GM21447 (cell line): Measurements from ENCODE around the gene TPPP.
A peak's percentile ranks its signal among the peaks of the same experiment; 100 is the strongest.

Source experiments
- ATAC-seq: cut with Tn5 transposase; IDR thresholded peaks from one replicate; pipeline ENCODE4 v1.9.1; 2021; ENCODE audit not compliant: unreplicated experiment

Gene TPPP

DNA sequence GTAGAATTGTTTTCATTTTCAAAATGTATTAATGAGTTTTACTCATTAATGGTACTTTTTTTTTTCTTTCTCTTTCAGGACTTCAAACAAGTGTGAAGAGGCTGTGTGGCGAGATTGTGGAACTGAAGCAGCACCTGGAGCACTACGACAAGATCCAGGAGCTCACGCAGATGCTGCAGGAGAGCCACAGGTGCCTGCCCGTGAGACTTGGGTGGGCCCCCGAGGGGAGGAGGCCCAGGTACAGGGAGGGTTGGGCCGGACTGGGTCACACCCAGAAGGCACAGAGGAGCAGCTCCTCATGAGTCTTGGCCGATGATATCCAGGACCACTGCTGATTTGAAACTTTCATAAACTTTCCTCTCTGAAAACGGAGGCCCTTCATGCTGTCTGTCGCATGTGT is 45.4 kb downstream of the TPPP start:
- no peak for ATAC-seq

DNA sequence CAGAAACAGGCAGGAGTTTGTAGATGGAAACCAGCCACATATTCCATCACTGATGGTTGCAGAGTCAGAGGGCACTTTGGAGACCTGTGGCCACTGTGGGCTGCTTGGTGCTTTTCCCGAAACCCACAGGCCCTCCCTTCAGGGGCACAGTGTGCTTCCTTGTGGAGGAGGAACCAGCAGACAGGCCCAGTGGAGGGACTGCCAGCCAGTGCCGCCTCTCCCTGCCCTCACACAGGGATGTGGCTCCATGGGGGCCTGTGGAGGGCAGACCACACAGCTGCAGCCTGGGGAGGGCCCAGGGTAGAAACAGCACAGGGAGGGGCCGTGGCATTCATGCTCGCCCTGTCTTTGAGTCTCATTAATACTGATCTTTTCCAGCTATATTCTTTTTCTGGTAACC is 45.8 kb downstream of the TPPP start:
- ATAC-seq = no peak

DNA sequence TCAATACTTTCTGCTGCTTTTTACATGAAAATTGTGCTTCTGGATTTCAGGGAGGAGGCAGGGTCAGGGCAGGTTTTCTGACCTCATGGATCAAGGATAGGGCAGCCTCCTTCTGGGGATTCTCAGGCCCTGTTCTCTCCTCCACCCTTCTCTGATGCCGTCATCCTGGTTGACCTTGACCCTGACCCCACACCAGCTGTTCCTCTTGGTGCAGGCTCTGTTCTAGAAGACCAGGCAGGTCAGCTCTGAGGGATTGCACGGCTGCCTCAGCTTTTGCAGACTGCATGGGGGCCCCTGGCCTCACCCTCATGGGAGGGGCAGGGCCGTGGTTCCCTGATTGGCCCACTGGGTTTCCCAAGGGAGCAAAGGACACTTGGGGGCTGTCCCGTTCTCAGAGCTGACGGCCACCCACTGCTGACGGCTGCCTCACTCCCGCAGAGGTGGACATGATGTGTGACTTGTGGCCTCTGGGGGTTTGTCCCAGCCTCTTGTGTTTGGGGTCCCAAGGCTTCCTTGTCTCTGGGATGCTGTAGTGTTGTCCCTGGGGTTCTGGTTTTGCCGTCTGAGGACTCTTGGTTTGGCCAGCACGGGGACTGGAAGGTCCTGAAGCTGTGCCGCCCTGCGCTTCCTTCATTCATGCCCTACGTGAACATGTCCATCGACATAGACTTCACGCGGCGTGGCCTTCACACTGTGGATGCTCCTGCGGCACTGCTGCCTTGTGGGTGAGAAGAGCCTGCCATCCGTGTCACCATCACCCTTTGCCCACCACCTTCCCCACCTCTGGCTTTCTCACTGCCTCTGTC is 46.6 kb downstream of the TPPP start:
- ATAC-seq = no peak

DNA sequence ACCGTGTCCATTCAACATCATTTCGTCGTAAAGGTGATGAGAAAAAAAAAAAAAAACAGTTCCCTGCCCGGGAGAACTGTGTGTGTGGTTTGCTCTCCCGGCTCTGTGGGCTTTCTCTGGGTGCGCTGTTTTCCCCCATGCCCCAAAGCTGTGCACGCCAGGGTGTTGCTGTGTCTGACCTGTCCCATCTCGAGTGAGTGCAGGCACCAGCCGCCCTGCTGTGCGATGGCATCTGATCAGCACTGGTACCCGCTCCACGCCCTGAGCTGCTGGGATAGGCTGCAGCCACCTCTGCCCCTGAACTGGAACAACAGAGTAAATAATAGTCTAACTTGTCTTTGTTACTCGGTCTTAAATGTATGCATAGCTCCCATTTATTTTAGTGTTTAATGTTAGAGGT is 47.7 kb downstream of the TPPP start:
- ATAC-seq = no peak

DNA sequence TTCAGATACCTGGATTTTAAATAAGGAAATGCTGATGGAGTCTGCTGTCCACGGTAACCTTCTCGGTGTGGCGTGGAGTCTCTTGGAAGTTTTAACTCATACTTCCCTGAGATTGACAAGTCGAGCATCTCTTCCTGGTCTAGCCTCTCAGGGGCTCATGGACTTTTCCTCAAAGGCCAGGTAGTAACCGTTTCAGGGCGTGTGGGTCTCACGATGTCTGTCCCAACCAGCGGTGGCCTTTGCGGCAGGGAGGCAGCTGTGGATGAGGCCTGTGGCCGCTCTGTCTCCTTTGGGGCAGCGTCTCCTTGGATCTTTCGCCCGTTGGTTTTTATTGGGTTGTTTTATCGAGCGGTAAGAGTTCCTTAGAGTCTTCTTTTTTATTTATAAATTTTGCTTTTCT is 48.2 kb downstream of the TPPP start:
- ATAC-seq = no peak

DNA sequence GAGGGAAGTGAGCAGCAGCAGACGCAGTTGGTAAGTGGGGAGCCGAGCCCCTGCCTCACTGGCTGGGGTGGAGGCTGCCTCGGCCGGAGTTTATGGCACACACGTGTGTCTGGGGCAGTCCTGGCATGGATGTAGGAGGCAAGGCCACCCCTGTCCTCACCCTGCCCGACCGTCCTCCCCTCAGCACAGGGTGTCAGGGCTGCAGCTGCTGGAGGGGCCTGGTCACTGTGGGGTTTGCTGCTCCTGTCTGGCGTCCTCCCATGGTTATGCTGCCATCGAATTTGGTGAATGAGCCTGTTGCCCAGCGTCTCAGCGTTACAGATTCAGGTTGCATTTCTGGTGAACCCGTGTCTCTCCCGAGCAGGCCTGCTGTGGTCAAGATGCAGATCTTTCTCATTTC is 48.6 kb downstream of the TPPP start:
- no peak for ATAC-seq

DNA sequence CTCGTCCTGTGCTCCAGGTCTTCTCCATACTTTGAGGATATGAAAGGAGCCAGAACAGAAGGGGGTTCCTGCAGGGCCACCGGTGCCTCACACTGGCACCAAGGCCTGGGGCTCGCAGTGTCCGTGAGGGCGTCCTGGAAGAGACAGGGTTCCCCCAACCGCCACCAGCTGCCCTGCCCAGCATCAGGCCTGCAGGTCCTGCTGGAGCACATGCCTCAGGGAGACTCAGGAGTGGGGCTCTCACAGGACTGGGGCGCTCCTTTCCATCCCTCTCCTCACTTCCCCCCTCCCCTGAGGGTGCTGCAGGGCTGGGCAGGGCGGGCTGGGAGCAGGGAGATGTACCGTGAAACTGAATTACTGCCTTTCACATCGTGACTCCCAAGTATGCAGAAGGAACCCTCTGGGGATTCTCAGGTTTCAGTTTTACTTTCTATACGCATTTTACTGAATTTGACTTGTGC is 49.3 kb downstream of the TPPP start:
- ATAC-seq = peak; percentile 63

DNA sequence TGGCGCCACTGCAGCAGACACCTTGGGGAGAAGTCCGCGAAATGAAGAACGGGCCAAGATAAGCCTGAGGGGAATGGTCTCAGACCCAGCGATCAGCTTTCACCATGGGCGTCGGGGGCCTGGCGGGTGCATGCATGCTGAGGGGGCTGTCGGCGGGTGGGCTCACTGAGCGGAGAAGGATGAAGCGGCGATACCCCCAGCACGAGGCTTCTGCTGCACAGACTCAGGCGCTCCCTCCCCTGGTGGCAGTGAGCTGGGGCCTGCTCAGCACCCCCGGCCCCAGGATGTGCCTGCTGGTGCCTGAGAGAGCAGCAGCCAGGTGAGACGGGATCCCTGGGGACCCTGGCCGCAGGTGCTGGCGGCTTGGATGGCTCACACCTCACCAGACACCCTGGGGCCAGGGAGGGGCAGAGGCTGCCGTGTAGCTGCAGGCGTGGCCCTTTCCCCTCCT is 49.8 kb downstream of the TPPP start:
- peak; percentile 44 for ATAC-seq

DNA sequence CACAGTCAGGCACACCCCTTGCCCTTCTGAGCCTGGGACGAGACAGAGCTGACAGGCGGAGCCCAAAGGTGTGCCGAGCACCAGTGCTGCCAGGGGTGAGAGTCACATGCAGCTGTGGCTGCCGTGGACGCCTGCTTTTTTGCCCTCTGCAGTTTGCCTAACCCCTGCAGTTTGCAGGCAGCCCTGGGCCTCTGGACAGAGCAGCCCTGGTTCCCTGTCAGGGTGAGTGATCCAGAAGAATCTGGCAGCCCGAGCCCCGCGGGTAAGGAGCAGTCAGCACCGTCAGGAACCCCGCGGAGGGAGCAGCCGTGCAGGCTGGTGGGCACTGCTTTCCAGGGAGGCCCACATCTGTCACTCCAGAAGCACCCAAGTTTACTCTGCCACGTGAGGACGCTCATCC is 50.7 kb downstream of the TPPP start:
- no peak for ATAC-seq

DNA sequence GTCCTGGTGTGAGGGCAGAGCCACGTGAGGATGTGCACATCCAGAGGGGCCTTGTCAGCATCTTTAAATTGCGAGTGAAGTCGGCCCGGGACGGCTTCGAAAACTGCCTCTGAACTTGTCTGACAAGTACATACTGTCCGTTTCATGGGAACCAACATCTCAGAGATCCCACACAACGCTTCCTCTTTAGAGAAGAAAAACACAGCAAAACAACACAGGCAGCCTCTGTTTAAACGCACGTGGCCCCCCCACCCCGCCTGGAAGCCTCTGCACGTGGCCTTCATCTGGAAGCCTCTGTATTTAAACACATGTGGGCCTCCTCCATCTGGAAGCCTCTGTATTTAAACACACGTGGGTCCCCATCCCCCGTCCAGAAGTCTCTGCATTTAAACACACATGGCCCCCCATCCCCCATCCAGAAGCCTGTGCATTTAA is 51.8 kb downstream of the TPPP start:
- no peak for ATAC-seq

DNA sequence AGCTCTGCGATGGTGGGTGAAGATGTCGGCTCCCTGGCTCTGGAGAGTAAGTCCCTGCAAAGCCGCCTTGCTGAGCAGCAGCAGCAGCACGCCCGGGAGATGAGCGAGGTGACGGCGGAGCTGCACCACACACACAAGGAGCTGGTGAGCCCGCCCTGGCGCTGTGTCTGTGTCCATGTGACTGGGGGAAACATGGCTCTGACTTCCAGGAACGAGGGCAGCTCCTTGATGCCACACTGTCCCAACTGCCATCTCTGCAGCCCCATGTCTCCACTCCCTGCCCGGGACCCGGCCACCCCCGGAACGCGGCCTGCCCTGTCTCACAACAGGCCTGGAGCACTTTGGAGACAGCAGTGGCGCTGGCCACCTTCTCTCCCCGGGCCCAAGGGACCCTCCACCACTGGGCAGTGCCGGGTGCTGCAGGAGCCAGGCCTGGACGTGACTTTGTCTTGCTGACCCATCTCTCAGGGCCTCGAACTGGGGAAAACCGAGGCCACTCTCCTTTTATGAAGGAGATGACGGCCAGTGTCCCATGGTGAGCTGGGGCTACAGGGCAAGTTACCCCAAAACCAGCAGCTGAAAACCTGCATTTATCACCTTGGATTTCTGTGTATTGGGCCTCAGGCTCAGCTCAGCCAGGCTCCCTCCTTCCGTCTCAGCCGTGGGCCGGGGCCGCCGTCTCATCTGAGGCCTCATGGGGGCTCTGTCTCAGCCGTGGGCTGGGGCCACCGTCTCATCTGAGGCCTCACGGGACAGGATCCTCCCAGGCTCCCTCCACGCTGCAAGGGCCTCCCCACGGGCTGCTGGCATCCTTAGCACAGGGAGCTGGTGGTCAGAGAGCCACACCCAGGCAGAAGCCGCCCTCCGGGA is 52.5 kb downstream of the TPPP start:
- no peak for ATAC-seq

DNA sequence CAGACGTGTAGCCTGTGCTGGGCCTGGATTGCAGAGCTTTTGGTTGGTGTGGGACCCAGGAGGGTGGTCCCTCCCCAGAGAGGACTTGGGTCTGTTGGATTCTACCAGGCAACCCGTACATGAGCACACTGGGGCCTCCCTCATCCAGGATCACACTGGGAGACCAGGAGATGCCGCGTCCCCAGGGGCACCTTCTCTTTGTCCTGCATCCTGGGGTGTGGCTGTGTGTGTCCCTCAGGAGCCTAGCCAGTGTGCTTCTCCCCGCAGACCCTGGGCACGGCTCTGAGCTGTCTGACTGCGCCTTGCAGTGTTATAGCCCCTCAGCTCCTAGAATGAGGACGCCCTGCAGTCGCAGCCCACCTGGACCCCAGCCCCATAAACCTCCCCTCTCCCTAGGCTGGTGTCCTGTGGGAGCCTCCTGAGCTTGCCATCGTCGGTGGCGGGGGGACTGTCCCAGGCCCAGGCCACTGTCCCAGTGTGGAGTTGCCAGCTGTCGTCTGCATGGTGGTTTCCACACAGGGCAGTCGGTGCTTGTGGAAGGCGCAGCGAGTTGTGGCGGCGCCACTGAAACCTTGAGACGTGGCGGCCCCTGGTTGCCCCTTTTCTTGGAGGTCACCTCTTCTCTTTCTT is 53.5 kb downstream of the TPPP start:
- ATAC-seq = no peak

DNA sequence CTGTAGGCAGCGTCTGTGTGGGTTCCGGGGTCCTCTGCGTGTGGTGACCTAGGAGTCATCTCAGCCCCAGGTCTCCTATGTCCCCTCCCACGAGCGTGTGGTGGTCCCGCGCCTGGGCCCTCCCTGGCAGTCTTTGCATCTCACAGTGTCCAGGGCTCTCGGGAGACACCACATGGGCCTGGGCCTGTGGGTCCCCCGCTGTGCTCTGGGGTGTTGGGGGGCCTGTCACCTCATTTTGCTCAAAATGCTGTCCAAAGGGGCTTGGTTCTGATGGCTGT is 54.0 kb downstream of the TPPP start:
- ATAC-seq = no peak

DNA sequence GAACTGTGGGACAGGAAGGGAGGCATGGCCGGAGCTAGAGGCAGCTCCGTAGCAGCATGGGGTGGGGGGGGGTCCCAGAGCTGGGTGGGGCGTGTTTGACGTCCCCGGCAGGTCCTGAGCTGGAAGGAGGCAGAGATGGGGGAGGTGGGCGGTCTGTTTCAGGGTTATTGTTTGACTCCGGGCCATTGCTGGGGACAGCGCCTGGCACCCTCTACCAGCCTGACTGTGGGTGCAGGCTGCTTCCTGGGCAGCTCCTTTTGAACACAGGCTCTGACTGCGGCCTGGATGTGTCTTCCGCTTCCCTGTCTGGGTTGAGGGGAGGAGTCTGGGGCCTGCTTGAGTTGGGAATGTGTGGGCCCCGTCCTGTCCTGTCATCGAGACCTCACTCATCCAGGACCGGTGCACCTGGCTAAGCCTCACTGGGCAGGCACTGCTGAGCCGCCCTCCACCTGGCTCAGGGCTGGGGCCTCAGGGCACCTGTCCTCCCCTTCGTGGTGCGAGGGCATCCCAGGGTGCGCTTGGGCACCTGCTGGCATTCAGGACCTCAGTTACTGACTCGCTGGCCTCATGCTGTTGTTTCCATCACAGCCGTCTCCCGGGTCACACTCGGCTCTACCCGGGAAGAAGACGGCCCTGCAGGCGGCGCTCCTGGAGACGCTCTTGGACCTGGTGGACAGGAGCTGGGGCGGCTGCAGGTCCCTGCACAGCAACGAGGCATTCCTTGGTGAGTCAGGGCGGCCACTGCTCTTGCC is 54.5 kb downstream of the TPPP start:
- no peak for ATAC-seq

DNA sequence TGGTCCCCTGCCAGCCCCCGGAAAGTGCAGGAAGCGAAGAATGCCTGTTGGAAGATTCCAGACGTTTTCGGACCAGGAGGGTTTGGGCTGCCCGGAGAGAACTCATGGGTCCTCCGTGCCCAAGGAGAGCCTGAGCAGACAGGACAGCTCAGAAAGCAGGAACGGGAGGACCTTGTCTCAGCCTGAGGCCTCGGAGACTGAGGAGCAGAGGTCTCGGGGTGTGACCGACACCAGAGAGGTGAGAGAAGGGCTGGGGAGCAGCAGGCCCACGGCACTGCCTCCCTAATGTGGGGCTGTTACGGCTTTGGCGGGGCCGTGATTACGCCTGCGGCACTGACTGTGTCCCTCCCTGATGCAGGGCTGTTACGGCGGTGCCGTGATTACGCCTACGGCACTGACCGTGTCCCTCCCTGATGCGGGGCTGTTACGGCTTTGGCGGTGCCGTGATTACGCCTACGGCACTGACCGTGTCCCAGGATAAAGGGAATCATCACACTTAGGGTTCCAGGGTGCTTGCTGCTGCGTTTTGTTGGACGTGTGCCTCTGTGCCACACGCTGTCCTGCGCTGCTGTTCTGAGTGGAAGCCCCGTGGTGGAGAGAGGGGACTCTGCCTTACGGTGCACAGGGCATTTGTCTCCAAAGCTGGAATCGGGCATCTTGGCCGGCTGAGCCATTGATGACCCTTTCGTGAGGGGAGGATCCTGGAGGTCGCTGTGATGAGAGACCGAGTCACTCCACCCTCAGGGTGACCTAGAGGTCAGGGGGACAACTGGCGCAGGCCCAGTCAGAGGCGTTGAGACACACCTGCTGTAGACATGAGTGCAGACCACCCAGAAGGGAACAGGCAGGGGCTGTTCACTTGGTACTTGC is 55.3 kb downstream of the TPPP start:
- ATAC-seq = no peak

DNA sequence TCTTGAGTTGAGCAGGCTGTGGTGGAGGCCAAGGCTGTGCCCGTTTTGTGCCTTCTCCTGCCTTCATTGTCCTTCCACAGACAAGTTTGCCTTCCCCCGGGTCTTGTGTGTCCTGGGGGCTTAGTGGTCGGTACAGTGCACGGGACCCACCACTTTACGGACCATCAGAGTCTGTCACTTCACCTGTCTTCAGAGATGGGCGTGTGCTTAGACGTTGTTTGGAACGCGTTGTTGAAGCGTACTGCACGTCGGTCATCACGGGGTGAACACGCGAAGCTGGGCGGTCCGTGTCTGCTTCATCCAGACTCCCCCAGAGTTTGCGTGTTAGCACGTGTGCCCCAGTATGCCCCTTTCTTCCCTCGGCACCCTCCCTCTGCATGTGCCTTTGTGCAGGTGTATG is 56.2 kb downstream of the TPPP start:
- ATAC-seq = no peak

DNA sequence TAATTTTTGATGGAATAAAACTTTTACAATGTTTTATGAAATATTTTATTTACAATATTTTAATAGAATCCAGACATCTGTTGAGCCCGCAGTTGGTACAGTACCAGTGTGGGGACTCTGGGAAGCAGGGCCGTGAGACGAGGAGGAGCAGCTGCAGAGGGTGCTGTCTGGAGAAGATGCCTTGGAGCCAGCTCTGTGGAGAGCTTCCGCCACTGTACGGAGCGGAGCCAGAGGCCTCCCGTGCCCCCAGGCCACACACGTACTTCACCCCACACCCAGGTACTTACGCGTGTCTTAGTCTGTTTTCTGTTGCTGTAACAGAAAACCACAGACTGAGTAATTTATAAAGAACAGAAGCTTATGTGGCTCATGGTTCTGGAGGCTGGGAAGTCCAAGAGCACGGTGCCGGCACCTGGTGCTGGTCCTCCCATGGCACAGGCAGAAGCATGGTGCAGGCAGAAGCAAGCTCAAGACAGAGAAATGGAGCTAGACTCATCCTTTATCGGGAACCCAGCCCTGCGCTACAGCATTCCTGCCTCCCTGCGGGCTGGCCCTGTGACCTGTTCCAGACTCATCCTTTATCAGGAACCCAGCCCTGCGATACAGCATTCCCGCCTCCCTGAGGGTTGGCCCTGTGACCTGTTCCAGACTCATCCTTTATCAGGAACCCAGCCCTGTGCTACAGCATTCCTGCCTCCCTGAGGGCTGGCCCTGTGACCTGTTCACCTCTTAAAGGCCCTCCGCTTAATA is 57.7 kb downstream of the TPPP start:
- ATAC-seq = no peak

DNA sequence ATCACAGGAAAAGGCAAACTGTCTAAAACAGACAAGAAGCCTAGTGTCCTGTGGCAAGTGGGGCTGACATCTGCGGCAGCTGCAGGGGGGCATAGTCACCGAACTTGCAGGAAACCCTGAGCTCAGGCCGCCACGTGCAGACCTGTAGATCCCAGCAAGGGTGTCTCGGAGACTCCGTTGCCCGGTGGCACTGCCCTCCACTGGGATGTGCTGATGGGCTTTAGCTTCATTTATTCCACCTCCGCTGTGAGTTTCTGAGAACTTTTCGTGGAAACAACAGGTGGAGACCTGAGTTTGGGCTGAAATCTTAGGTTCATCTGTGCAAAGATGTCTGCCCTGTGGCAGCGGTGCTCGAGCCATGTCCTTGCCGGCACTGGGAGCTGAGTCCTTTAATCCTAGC is 59.0 kb downstream of the TPPP start:
- no peak for ATAC-seq

DNA sequence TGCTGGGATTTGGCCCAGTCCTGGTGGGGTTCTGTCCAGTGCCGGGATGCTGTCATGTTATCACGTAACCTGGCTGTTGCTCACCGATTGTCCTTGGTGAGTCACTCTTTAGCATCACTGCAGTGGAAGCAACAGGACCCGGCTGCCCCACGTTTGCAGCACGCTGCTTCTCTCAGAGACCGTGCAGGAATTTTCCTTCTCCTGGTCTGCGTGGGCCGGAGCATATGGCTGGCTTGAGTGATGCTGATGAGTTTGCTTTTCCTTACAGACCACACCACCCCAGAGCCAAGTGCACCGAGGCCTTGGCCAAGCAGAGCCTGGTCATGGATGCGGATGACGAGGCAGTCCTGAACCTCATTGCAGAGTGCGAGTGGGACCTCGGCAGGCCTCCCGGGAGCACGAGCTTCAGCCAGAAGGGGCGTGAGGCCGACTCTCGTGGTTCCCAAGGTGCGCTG is 59.6 kb downstream of the TPPP start:
- no peak for ATAC-seq
